SK-N-MC (cell line): ENCODE results near the gene AKR1D1.

Experiments
- EZH2 ChIP-seq: fragments of 200-600 bp; sonication (generic); IDR thresholded peaks from one replicate; pipeline ENCODE4 v1.6.1; 2017; ENCODE audit warnings: antibody characterized with exemption
- FOXP2 ChIP-seq: optimal IDR thresholded peaks from 2 replicates; pipeline ENCODE3; 2011; ENCODE audit warnings: mild to moderate bottlenecking, moderate library complexity; ENCODE audit not compliant: insufficient read depth; ENCODE audit errors: extremely low read length, control extremely low read depth
- POLR2AphosphoS5 ChIP-seq: IDR thresholded peaks from 2 replicates; pipeline ENCODE4 v1.6.1; 2012; ENCODE audit warnings: mild to moderate bottlenecking, low read depth, low read length, borderline replicate concordance

GRCh38 chr7:138167869-138168296 is 91.6 kb downstream of the AKR1D1 start:
- no peak for TF ChIP-seq EZH2
- no peak for TF ChIP-seq POLR2AphosphoS5
- no peak for TF ChIP-seq FOXP2
